ENCODE data around the gene JAZF1. TPM values are rescaled to one million over a fixed set of nuclear protein-coding genes. Genes with fewer than 3 reads are reported as not detected.

JAZF1 gene
- polyA plus RNA-seq, 1 experiment = 18.0 TPM

GRCh38 chr7:27955011-27955410 lies 225.6 kb downstream of the JAZF1 start:
- no peaks in the 10 kb centered on the region for H3K27me3 ChIP-seq (ENCODE audit: control insufficient read depth, insufficient read depth, low read length)
- POLR2A ChIA-PET = no interaction called here
- CTCF ChIA-PET = interaction anchor here (0.9 kb wide), 1 partner anchor 34 kb away, joined by 3 read pairs; no protein-coding TSS in a partner anchor
- no peak overlapping the region for H3K27ac ChIP-seq (ENCODE audit: low read depth, low read length)
- TF ChIP-seq, protein P1, sequence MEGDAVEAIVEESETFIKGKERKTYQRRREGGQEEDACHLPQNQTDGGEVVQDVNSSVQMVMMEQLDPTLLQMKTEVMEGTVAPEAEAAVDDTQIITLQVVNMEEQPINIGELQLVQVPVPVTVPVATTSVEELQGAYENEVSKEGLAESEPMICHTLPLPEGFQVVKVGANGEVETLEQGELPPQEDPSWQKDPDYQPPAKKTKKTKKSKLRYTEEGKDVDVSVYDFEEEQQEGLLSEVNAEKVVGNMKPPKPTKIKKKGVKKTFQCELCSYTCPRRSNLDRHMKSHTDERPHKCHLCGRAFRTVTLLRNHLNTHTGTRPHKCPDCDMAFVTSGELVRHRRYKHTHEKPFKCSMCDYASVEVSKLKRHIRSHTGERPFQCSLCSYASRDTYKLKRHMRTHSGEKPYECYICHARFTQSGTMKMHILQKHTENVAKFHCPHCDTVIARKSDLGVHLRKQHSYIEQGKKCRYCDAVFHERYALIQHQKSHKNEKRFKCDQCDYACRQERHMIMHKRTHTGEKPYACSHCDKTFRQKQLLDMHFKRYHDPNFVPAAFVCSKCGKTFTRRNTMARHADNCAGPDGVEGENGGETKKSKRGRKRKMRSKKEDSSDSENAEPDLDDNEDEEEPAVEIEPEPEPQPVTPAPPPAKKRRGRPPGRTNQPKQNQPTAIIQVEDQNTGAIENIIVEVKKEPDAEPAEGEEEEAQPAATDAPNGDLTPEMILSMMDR (IDR thresholded peaks at IDR 0.05; ENCODE audit: low read depth, low read length) = no peak
- no peak for DNase-seq (ENCODE audit: low read depth, low spot score)
- H3K4me3 ChIP-seq (ENCODE audit: low read depth, low read length) = no peak overlapping the region
- H3K9me3 ChIP-seq (ENCODE audit: control insufficient read depth, insufficient read depth, low read length) = no peaks in the 10 kb centered on the region

DNA sequence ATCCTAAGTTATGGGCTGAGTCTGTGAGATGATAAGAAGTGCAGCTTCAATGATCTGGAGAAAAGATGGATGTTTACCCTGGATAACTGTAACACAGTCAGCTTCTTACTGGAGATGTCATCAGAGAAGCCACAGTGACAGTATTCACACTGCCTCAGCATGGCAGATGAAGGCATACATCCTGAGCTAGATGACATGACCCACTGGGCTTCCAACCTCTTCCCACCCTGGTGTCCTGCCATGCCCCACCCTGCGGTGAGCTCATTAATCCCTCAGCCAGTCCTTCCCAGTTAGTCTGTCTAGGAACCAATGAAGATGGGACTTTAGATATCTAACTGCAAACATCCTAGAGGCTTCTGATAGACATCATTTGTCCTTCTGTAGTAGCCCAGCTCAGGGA lies 226.8 kb downstream of the JAZF1 start:
- no peaks in the 10 kb centered on the region for H3K9me3 ChIP-seq (ENCODE audit: control insufficient read depth, insufficient read depth, low read length)
- ChIA-PET POLR2A (no interaction called here), CTCF (no interaction called here)
- H3K4me3 ChIP-seq (ENCODE audit: low read depth, low read length) = no peak overlapping the region
- H3K27ac ChIP-seq (ENCODE audit: low read depth, low read length) = no peak overlapping the region
- DNase-seq (ENCODE audit: low read depth, low spot score) = no peak
- H3K27me3 ChIP-seq (ENCODE audit: control insufficient read depth, insufficient read depth, low read length) = no peaks in the 10 kb centered on the region
- TF ChIP-seq, protein P1 (IDR thresholded peaks at IDR 0.05; ENCODE audit: low read depth, low read length) = no peak

DNA sequence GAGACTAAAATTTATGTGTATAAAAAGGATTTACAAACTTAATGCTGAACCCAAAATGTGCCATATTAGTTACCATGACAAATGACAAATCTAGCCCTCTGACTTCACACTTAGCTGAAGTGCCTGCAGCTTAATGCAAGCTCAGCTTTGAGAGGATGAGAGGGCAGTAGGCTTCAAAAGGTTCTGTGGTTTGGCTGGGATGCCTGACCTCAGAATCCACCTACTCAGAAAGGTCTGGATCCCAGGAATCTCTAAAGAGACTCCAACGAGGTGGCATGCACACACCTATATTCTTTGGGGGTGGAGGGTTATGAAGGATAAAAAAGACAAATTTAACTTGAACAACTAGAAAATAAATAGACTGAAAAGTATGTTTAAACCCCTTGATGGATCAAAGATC lies 227.2 kb downstream of the JAZF1 start:
- no peaks in the 10 kb centered on the region for H3K27me3 ChIP-seq (ENCODE audit: control insufficient read depth, insufficient read depth, low read length)
- no peak for DNase-seq (ENCODE audit: low read depth, low spot score)

DNA sequence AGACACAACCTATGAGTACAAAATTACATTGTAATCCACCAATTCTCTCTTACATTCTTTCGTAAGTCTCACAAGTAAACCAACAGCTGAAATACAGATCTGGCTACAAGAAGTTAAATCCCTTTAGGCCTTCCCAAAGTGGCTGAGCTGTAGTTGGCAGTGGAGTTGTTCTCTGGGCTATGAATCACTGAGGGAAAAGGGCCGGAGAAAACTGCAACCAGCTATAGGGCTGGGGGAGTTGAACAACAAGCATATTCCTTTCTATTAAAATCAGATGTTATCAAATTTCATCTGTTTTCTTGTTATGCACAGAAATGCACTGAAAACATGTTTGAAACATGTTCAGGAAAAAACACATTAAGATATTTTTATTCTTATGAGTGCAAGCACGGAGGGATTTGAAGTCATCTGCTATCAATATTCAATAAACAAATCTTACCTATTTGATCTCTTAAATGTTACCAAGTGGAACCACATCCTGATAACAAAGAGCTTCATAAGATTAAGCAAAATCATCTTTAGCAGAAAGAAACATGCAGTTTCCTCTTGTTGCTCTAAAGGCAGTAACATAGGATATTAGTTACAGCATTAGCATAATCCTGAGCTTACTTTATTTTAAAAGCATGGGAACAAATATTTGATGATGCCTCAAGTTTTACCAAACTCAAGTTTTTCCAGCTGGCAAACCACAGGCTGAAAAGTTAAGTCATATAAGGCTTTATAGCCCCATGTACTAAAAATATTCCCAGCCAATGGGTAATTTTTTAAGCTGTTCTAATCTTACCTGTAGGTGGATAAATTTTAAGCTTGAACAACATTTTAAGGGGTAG lies 227.9 kb downstream of the JAZF1 start:
- H3K27me3 ChIP-seq (ENCODE audit: control insufficient read depth, insufficient read depth, low read length) = no peaks in the 10 kb centered on the region
- no peaks in the 10 kb centered on the region for H3K9me3 ChIP-seq (ENCODE audit: control insufficient read depth, insufficient read depth, low read length)
- no peak overlapping the region for H3K4me3 ChIP-seq (ENCODE audit: low read depth, low read length)
- ChIA-PET POLR2A (no interaction called here), CTCF (interaction anchor here (1.2 kb wide), 2 partner anchors 109 to 143 kb away, joined by 4 to 5 read pairs; no protein-coding TSS in a partner anchor)
- no peak overlapping the region for H3K27ac ChIP-seq (ENCODE audit: low read depth, low read length)
- TF ChIP-seq, protein P1 (IDR thresholded peaks at IDR 0.05; ENCODE audit: low read depth, low read length) = no peak
- no peak for DNase-seq (ENCODE audit: low read depth, low spot score)

More for the DNA sequence above, 227.2 kb downstream of the JAZF1 start:
- no peak overlapping the region for H3K27ac ChIP-seq (ENCODE audit: low read depth, low read length)
- CTCF ChIA-PET = interaction anchor here (1.2 kb wide), 2 partner anchors 109 to 143 kb away, joined by 4 to 5 read pairs; no protein-coding TSS in a partner anchor
- H3K4me3 ChIP-seq (ENCODE audit: low read depth, low read length) = no peak overlapping the region
- H3K9me3 ChIP-seq (ENCODE audit: control insufficient read depth, insufficient read depth, low read length) = no peaks in the 10 kb centered on the region
- TF ChIP-seq, protein P1 (IDR thresholded peaks at IDR 0.05; ENCODE audit: low read depth, low read length) = no peak
- POLR2A ChIA-PET = no interaction called here

DNA sequence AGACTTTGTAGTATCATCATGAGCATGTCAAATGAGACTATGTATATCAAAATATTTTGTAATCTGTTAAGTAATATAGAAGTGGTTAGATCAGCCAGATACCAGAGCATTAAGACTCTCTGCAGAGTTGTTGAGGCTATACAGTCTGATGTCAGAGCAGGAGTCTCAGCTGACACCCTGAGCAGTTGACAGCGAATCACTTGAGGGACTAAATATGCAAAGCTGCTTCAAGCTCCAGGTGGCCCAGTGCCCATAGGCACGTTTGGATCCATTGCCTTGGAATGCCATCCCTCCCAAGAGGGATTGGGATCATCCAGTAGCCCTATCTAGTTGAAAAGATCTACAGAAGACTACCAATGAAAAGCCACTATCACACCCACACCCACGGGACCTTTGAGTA lies 230.5 kb downstream of the JAZF1 start:
- CTCF ChIA-PET = no interaction called here
- Histone ChIP-seq H3K4me3 (ENCODE audit: low read depth, low read length) (no peak overlapping the region), H3K27ac (ENCODE audit: low read depth, low read length) (no peak overlapping the region), H3K27me3 (ENCODE audit: control insufficient read depth, insufficient read depth, low read length) (no peaks in the 10 kb centered on the region), H3K9me3 (ENCODE audit: control insufficient read depth, insufficient read depth, low read length) (no peaks in the 10 kb centered on the region)
- no peak for DNase-seq (ENCODE audit: low read depth, low spot score)
- TF ChIP-seq, protein P1 (IDR thresholded peaks at IDR 0.05; ENCODE audit: low read depth, low read length) = no peak
- POLR2A ChIA-PET = no interaction called here

Measured in AG04450 (cell line).